H1 (cell line): ENCODE data around the gene TBRG4. TPM values are rescaled to one million over a fixed set of nuclear protein-coding genes. Genes with fewer than 3 reads are reported as not detected.

Experiments
- CTCF ChIA-PET: fragments of 300-600 bp; sonication (Branson Sonifier 250); formaldehyde crosslinking; loops from one replicate; lab custom pipeline; 2021; ENCODE audit not compliant: partially characterized antibody; lab: Charles Lee
- POLR2A ChIA-PET: fragments of 300-600 bp; sonication (Branson Sonifier 250); formaldehyde crosslinking; loops from one replicate; lab custom pipeline; 2021; ENCODE audit warnings: inconsistent platforms; ENCODE audit not compliant: partially characterized antibody; lab: Charles Lee
- DNase-seq, 2 experiments: peaks; one replicate each; pipeline versions ENCODE4 v3.0.0 to v3.0.0-alpha.2; 2010 to 2022; ENCODE audit warnings: low spot score in 2 of 2, low read depth in 1 of 2, mixed read lengths in 1 of 2
- FAIRE-seq: peaks from 2 replicates; lab custom pipeline; 2011; peaks lifted over from hg19 to GRCh38; lab: Jason Lieb, UNC
- H2AFZ ChIP-seq: 2 replicates; pipeline ENCODE4 v1.8.1; 2012; ENCODE audit warnings: low read length, inconsistent platforms
- H2AK5ac ChIP-seq: 2 replicates; pipeline ENCODE4 v1.6.1; 2013; ENCODE audit warnings: low read depth, low read length
- H2BK120ac ChIP-seq: replicated peaks from 2 replicates; pipeline ENCODE3; 2013; ENCODE audit warnings: low read depth, low read length, inconsistent platforms
- H2BK12ac ChIP-seq: 2 replicates; pipeline ENCODE4 v1.6.1; 2013; ENCODE audit warnings: low read depth, low read length
- H2BK15ac ChIP-seq: 2 replicates; pipeline ENCODE4 v1.6.1; 2013; ENCODE audit warnings: low read length
- H2BK20ac ChIP-seq: 2 replicates; pipeline ENCODE4 v1.6.1; 2013; ENCODE audit warnings: low read length
- H2BK5ac ChIP-seq: 2 replicates; pipeline ENCODE4 v1.6.1; 2013; ENCODE audit warnings: low read depth, low read length
- H3K14ac ChIP-seq: 2 replicates; pipeline ENCODE4 v1.6.1; 2013; ENCODE audit warnings: inconsistent platforms; ENCODE audit not compliant: insufficient read length
- H3K18ac ChIP-seq: 2 replicates; pipeline ENCODE4 v1.6.1; 2013; ENCODE audit warnings: low read length; ENCODE audit errors: extremely low read depth
- H3K23ac ChIP-seq: 2 replicates; pipeline ENCODE4 v1.6.1; 2013; ENCODE audit warnings: inconsistent platforms; ENCODE audit not compliant: insufficient read length
- H3K23me2 ChIP-seq: 2 replicates; pipeline ENCODE4 v1.6.1; 2013; ENCODE audit warnings: low read depth, low read length
- H3K27ac ChIP-seq: 2 replicates; pipeline ENCODE4 v1.6.1; 2011; ENCODE audit warnings: low read depth, low read length, inconsistent platforms
- H3K27me3 ChIP-seq, 4 experiments: replicated peaks in 1 of 4; 1 replicate in 1 of 4; 2 replicates in 3 of 4; pipeline versions ENCODE4 v1.6.1 to v1.8.1; 2011 to 2013; ENCODE audit warnings: low read length in 3 of 4, mild to moderate bottlenecking in 3 of 4, inconsistent platforms in 2 of 4, mixed read lengths in 2 of 4, moderate library complexity in 1 of 4; ENCODE audit not compliant: control insufficient read depth in 3 of 4, insufficient read depth in 3 of 4; ENCODE audit errors: extremely low read depth in 1 of 4
- H3K36me3 ChIP-seq, 4 experiments: 2 replicates each; pipeline versions ENCODE4 v1.6.1 to v1.8.1; 2011 to 2013; ENCODE audit warnings: mild to moderate bottlenecking in 4 of 4, low read length in 3 of 4, moderate library complexity in 2 of 4, control low read depth in 1 of 4, inconsistent platforms in 1 of 4; ENCODE audit not compliant: insufficient read depth in 4 of 4, control insufficient read depth in 2 of 4
- H3K4ac ChIP-seq: replicated peaks from 2 replicates; pipeline ENCODE3; 2013; ENCODE audit warnings: low read length, low read depth, mixed read lengths, inconsistent platforms; ENCODE audit not compliant: insufficient read length
- H3K4me1 ChIP-seq, 4 experiments: replicated peaks in 1 of 4; 1 replicate in 1 of 4; 2 replicates in 3 of 4; pipeline versions ENCODE4 v1.6.1 to v1.8.1; 2011 to 2013; ENCODE audit warnings: low read length in 3 of 4, inconsistent platforms in 2 of 4, mixed read lengths in 1 of 4; ENCODE audit not compliant: insufficient read depth in 4 of 4, control insufficient read depth in 3 of 4
- H3K4me2 ChIP-seq, 2 experiments: 2 replicates each; pipeline versions ENCODE4 v1.6.1 to v1.8.1; 2011 to 2013; ENCODE audit warnings: low read depth in 2 of 2, low read length in 2 of 2, control low read depth in 1 of 2, inconsistent platforms in 1 of 2, mild to moderate bottlenecking in 1 of 2; ENCODE audit not compliant: insufficient read depth in 1 of 2
- H3K4me3 ChIP-seq, 4 experiments: fragments of 200-600, 300-600 bp in 1 of 4; sonication (generic), shearing (Covaris generic), sonication (Bioruptor Twin) in 1 of 4; 2 replicates each; pipeline versions ENCODE4 v1.5.1 to v1.8.1; 2011 to 2016; ENCODE audit warnings: low read length in 4 of 4, low read depth in 3 of 4, control low read depth in 2 of 4, inconsistent platforms in 2 of 4, mild to moderate bottlenecking in 2 of 4, mixed read lengths in 1 of 4, moderate library complexity in 1 of 4; ENCODE audit not compliant: insufficient read depth in 2 of 4; ENCODE audit errors: extremely low read depth in 1 of 4
- H3K56ac ChIP-seq: replicated peaks from 2 replicates; pipeline ENCODE3; 2013; ENCODE audit warnings: low read depth, mild to moderate bottlenecking, mixed read lengths, low read length, inconsistent platforms; ENCODE audit not compliant: insufficient read length
- H3K79me1 ChIP-seq: 2 replicates; pipeline ENCODE4 v1.6.1; 2013; ENCODE audit warnings: low read depth, low read length, control low read depth
- H3K79me2 ChIP-seq, 2 experiments: 2 replicates each; pipeline versions ENCODE4 v1.6.1 to v1.8.1; 2012 to 2013; ENCODE audit warnings: low read length in 2 of 2, mild to moderate bottlenecking in 2 of 2, inconsistent platforms in 1 of 2; ENCODE audit not compliant: insufficient read depth in 2 of 2, control insufficient read depth in 1 of 2
- H3K9ac ChIP-seq, 4 experiments: replicated peaks in 1 of 4; 1 replicate in 1 of 4; 2 replicates in 3 of 4; pipeline versions ENCODE4 v1.6.1 to v1.8.1; 2011 to 2013; ENCODE audit warnings: low read depth in 3 of 4, low read length in 3 of 4, control low read depth in 2 of 4, mild to moderate bottlenecking in 2 of 4, moderate library complexity in 2 of 4, inconsistent platforms in 1 of 4; ENCODE audit errors: extremely low read depth in 1 of 4
- H3K9me3 ChIP-seq, 2 experiments: 2 replicates each; pipeline versions ENCODE4 v1.6.1 to v1.8.1; 2012 to 2013; ENCODE audit warnings: mild to moderate bottlenecking in 2 of 2, moderate library complexity in 2 of 2, control low read depth in 1 of 2, inconsistent platforms in 1 of 2, low read depth in 1 of 2, low read length in 1 of 2, mixed read lengths in 1 of 2; ENCODE audit not compliant: insufficient read depth in 2 of 2
- H4K20me1 ChIP-seq, 2 experiments: replicated peaks in 1 of 2; 2 replicates each; pipeline versions ENCODE3 to v1.8.1; 2011 to 2013; ENCODE audit warnings: inconsistent platforms in 2 of 2, low read length in 2 of 2, mild to moderate bottlenecking in 1 of 2; ENCODE audit not compliant: insufficient read depth in 2 of 2, control insufficient read depth in 1 of 2
- H4K5ac ChIP-seq: 2 replicates; pipeline ENCODE4 v1.6.1; 2013; ENCODE audit warnings: low read length, low read depth, mixed read lengths, inconsistent platforms; ENCODE audit not compliant: insufficient read length
- H4K8ac ChIP-seq: 2 replicates; pipeline ENCODE4 v1.8.0; 2013; ENCODE audit warnings: mild to moderate bottlenecking, moderate library complexity, low read length, inconsistent platforms; ENCODE audit not compliant: insufficient read depth; ENCODE audit errors: extremely low read depth
- H4K91ac ChIP-seq: replicated peaks from 2 replicates; pipeline ENCODE3; 2013; ENCODE audit warnings: low read length, mixed read lengths, inconsistent platforms; ENCODE audit not compliant: insufficient read length
- CHD1 ChIP-seq: IDR thresholded peaks from 2 replicates; pipeline ENCODE4 v1.6.1; 2012; ENCODE audit warnings: low read depth, low read length, improper control_type of control experiment
- CHD2 ChIP-seq: IDR thresholded peaks from 2 replicates; pipeline ENCODE4 v1.6.1; 2012; ENCODE audit warnings: low read length, improper control_type of control experiment
- EGR1 ChIP-seq: IDR thresholded peaks from 2 replicates; pipeline ENCODE4 v1.6.1; 2011; ENCODE audit warnings: low read depth, low read length, borderline replicate concordance
- FOSL1 ChIP-seq: IDR thresholded peaks from 2 replicates; pipeline ENCODE4 v1.6.1; 2011; ENCODE audit warnings: mild to moderate bottlenecking, low read depth, low read length, moderate library complexity; ENCODE audit not compliant: insufficient read depth
- GABPA ChIP-seq: IDR thresholded peaks from 2 replicates; pipeline ENCODE4 v1.6.1; 2011; ENCODE audit warnings: mild to moderate bottlenecking, low read length, moderate library complexity, borderline replicate concordance; ENCODE audit not compliant: insufficient read depth
- HDAC2 ChIP-seq, 2 experiments: fragments of 300-600 bp in 1 of 2; sonication (generic) in 1 of 2; IDR thresholded peaks; 2 replicates each; pipeline ENCODE4 v1.6.1; 2011 to 2012; ENCODE audit warnings: low read depth in 2 of 2, low read length in 2 of 2, mild to moderate bottlenecking in 2 of 2, moderate library complexity in 2 of 2, borderline replicate concordance in 1 of 2, inconsistent platforms in 1 of 2
- KDM4A ChIP-seq: IDR thresholded peaks from one replicate; pipeline ENCODE4 v1.7.1; 2012; ENCODE audit warnings: low read depth, mild to moderate bottlenecking, moderate library complexity, low read length, inconsistent platforms; ENCODE audit not compliant: severe bottlenecking
- NANOG ChIP-seq: IDR thresholded peaks from 2 replicates; pipeline ENCODE4 v1.6.1; 2011; ENCODE audit warnings: low read length, low read depth, mild to moderate bottlenecking, inconsistent platforms; ENCODE audit not compliant: insufficient read depth, poor library complexity, severe bottlenecking
- NRF1 ChIP-seq: IDR thresholded peaks from 2 replicates; pipeline ENCODE4 v1.6.1; 2011; ENCODE audit warnings: mild to moderate bottlenecking, low read depth, low read length, improper control_type of control experiment
- POU5F1 ChIP-seq: IDR thresholded peaks from 2 replicates; pipeline ENCODE4 v1.6.1; 2011; ENCODE audit warnings: low read depth, mild to moderate bottlenecking, low read length, moderate library complexity
- RNF2 ChIP-seq: fragments of 200-900, 300-1000 bp; sonication (generic); IDR thresholded peaks from 2 replicates; pipeline ENCODE4 v1.7.1; 2016; ENCODE audit warnings: borderline replicate concordance, low read depth, mild to moderate bottlenecking, antibody characterized with exemption, low read length; ENCODE audit not compliant: poor library complexity, severe bottlenecking; ENCODE audit errors: missing control alignments
- SIX5 ChIP-seq: IDR thresholded peaks from 2 replicates; pipeline ENCODE4 v1.6.1; 2011; ENCODE audit warnings: mild to moderate bottlenecking, low read depth, low read length
- TCF12 ChIP-seq: IDR thresholded peaks from 2 replicates; pipeline ENCODE4 v1.6.1; 2011; ENCODE audit warnings: low read depth, mild to moderate bottlenecking, low read length
- WGBS, 2 experiments: shearing (Covaris generic) in 1 of 2; methylation state at CpG; one replicate each; pipeline versions ENCODE4 v1.1.6 to v1.1.7; 2013 to 2015; ENCODE audit warnings: low lambda C conversion rate in 2 of 2, mixed read lengths in 2 of 2, inconsistent platforms in 1 of 2, low coverage in 1 of 2, missing lambda C conversion rate in 1 of 2; ENCODE audit not compliant: insufficient replicate concordance in 2 of 2, insufficient coverage in 1 of 2, insufficient read length in 1 of 2; ENCODE audit errors: extremely low coverage in 1 of 2, missing lambda C conversion rate in 1 of 2; 5-methylcytosine and 5-hydroxymethylcytosine counted together
- polyA plus RNA-seq, 7 experiments: library from polyadenylated mRNA; depleted of rRNA in 3 of 7; stranded (reverse) in 5 of 7; unstranded in 2 of 7; fragments of >200 nt in 5 of 7; fragments of 200-250 nt in 2 of 7; gene quantifications; 1 replicate in 5 of 7; 2 replicates in 1 of 7; 4 replicates in 1 of 7; pipeline versions ENCODE4 v1.2.1 to v1.2.3, GENCODE V29; 2011 to 2013; ENCODE audit warnings: missing spikeins in 2 of 7, mixed read lengths in 2 of 7
- total RNA-seq: library from RNA; stranded (reverse); fragmentation: NEBNext Ultra II Directional; extraction: Animal tissue kit (Norgen Biotek cat#: 25700); gene quantifications from 2 replicates; pipeline ENCODE4 v1.2.1, GENCODE V29; 2021
- TF ChIP-seq, protein P1 (sequence below): IDR thresholded peaks from 2 replicates; pipeline ENCODE4 v1.6.1; 2012; ENCODE audit warnings: inconsistent platforms

The TBRG4 gene
- total and polyA plus RNA-seq, 2 of the 8 experiments (the other 6 are each of a cell fraction or from before 2014, with no cell fraction given): 110 to 137 TPM

DNA sequence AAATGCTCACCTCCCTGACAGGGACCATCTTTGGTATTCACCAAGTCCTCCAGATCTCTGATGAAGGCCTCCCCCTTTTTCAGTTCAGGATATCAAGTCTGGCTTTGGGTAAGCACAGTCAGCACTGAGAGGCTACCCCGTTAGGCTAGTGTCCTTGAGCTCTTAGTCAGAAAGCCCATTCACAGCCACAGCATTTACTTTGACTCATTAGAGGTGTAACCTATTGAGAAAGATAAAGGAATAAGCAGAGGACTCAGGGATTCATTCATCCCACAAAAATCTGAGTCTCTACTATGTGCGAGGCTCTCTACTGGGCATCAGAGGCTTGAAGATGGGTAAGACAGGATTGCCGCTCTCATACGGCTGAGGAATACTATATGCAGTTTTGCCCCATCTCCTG is 32.1 kb upstream of the TBRG4 start:
- H2BK15ac ChIP-seq: no peak overlapping the region
- no peak overlapping the region for H3K56ac ChIP-seq
- H4K91ac ChIP-seq: no peak overlapping the region
- H3K4ac ChIP-seq: no peak overlapping the region
- CTCF ChIA-PET: interaction anchor here (1.5 kb wide), 1 partner anchor 222 kb away, joined by 4 read pairs; no protein-coding TSS in a partner anchor
- H3K18ac ChIP-seq: no peak overlapping the region
- H3K79me1 ChIP-seq: no peaks in the 10 kb centered on the region
- H2AFZ ChIP-seq: no peak overlapping the region
- no peaks in the 10 kb centered on the region for H3K27me3 ChIP-seq
- no peak overlapping the region for H2BK120ac ChIP-seq
- no peak overlapping the region for H3K14ac ChIP-seq
- H2BK12ac ChIP-seq: no peak overlapping the region
- H4K20me1 ChIP-seq: no peaks in the 10 kb centered on the region
- no peak for FAIRE-seq
- H3K23ac ChIP-seq: no peak overlapping the region
- H3K27ac ChIP-seq: no peak overlapping the region
- H3K9ac ChIP-seq: no peak overlapping the region
- H2BK20ac ChIP-seq: no peak overlapping the region
- POLR2A ChIA-PET: interaction anchor here (0.7 kb wide), 1 partner anchor 578 kb away, joined by 3 read pairs; no protein-coding TSS in a partner anchor
- WGBS, 2 experiments: 96% methylated on average over 4 of the region's 4 CpGs; no CpG with 5 or more reads in 1 of the 2 experiments
- H2AK5ac ChIP-seq: no peak overlapping the region
- no peak overlapping the region for H3K4me2 ChIP-seq
- no peaks in the 10 kb centered on the region for H3K23me2 ChIP-seq
- no peaks in the 10 kb centered on the region for H3K36me3 ChIP-seq
- no peak overlapping the region for H4K8ac ChIP-seq
- no peaks in the 10 kb centered on the region for H3K4me1 ChIP-seq
- DNase-seq: no peak
- no peak overlapping the region for H3K4me3 ChIP-seq
- no peaks in the 10 kb centered on the region for H3K79me2 ChIP-seq
- no peaks in the 10 kb centered on the region for H3K9me3 ChIP-seq
- H2BK5ac ChIP-seq: no peak overlapping the region; the same call in 1 of the 2 replicates
- H4K5ac ChIP-seq: no peak overlapping the region
- TF ChIP-seq FOSL1 (no peak), CHD2 (no peak), TCF12 (no peak), SIX5 (no peak), POU5F1 (no peak), KDM4A (no peak), EGR1 (no peak), NANOG (no peak), CHD1 (no peak), RNF2 (no peak), HDAC2 (IDR thresholded peaks at IDR 0.05; ENCODE audit: borderline replicate concordance in 1 of 2, low read depth in 2 of 2, low read length in 2 of 2) (no peak), NRF1 (no peak), GABPA (no peak)
- TF ChIP-seq, protein P1, sequence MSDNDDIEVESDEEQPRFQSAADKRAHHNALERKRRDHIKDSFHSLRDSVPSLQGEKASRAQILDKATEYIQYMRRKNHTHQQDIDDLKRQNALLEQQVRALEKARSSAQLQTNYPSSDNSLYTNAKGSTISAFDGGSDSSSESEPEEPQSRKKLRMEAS: no peak
